Measurements from ENCODE around the gene BRINP3. TPM values are rescaled to one million over a fixed set of nuclear protein-coding genes. Genes with fewer than 3 reads are reported as not detected.

BRINP3 gene
- total and polyA plus RNA-seq, 2 of the 13 experiments (the other 11 are each of a cell fraction or from before 2014, with no cell fraction given), result not detected

GRCh38 chr1:190277107-190277506, 200.6 kb downstream of the BRINP3 start:
- ChIA-PET POLR2A (no interaction called here), CTCF (ENCODE audit: low intra/inter-chr PET ratio, low total read pairs) (no interaction called here)
- Histone ChIP-seq H3K4me2 (ENCODE audit: low read depth, low read length) (no peak overlapping the region), H3K27ac (ENCODE audit: extremely low read length, insufficient read depth, low read length) (no peak overlapping the region), H3K9ac (ENCODE audit: insufficient read depth, low read depth, low read length) (no peak overlapping the region), H3K36me3 (replicated peaks in 1 of 2; ENCODE audit: control insufficient read depth in 1 of 2, insufficient read depth in 2 of 2, low read length in 2 of 2) (no peaks in the 10 kb centered on the region), H3K4me3 (replicated peaks in 1 of 3; ENCODE audit: insufficient read depth in 1 of 3, low read depth in 2 of 3, low read length in 3 of 3) (no peak overlapping the region), H2AFZ (ENCODE audit: low read length) (no peak overlapping the region), H3K9me3 (ENCODE audit: low read length) (no peaks in the 10 kb centered on the region), H3K79me2 (ENCODE audit: insufficient read depth, low read length) (no peaks in the 10 kb centered on the region), H3K4me1 (ENCODE audit: insufficient read depth, low read length) (no peaks in the 10 kb centered on the region), H3K27me3 (ENCODE audit: control insufficient read depth in 1 of 2, insufficient read depth in 2 of 2, low read length in 2 of 2) (no peaks in the 10 kb centered on the region), H4K20me1 (ENCODE audit: insufficient read depth, low read length) (no peaks in the 10 kb centered on the region)
- in situ Hi-C loops (cut with HindIII; ENCODE audit: extremely low pct_ligation_motif_present, low pct_unique_long_range_greater_than_20kb) (no loop called here), intact Hi-C loops (cut with micrococcal nuclease; ENCODE audit: unreplicated experiment) (no loop called here)
- WGBS (ENCODE audit: low lambda C conversion rate), result 16% methylated on average over 3 of the region's 3 CpGs
- no peak for FAIRE-seq
- TF ChIP-seq DDIT3 (CRISPR knock-in tag; IDR thresholded peaks at IDR 0.05) (no peak), ZFP82 (CRISPR knock-in tag; IDR thresholded peaks at IDR 0.05; ENCODE audit: borderline replicate concordance) (no peak), TFDP1 (CRISPR knock-in tag; IDR thresholded peaks at IDR 0.05; ENCODE audit: borderline replicate concordance) (no peak), ZSCAN21 (CRISPR knock-in tag; IDR thresholded peaks at IDR 0.05; ENCODE audit: borderline replicate concordance) (no peak), PAF1 (CRISPR knock-in tag; IDR thresholded peaks at IDR 0.05) (no peak), ATRX (CRISPR knock-in tag; IDR thresholded peaks at IDR 0.05; ENCODE audit: borderline replicate concordance) (no peak), FOXA3 (CRISPR knock-in tag; IDR thresholded peaks at IDR 0.05) (no peak), RBM39 (IDR thresholded peaks at IDR 0.05; ENCODE audit: low read depth, low read length, poor library complexity, severe bottlenecking) (no peak), HINFP (CRISPR knock-in tag; IDR thresholded peaks at IDR 0.05; ENCODE audit: low read depth) (no peak), GTF3A (CRISPR knock-in tag; conservative IDR thresholded peaks at IDR 0.05) (no peak), ZNF780A (CRISPR knock-in tag; IDR thresholded peaks at IDR 0.05) (no peak), PCBP1 (IDR thresholded peaks at IDR 0.05; ENCODE audit: borderline replicate concordance, low read depth, low read length) (no peak), FOSL2 (CRISPR knock-in tag; IDR thresholded peaks at IDR 0.05) (no peak), ZNF605 (CRISPR knock-in tag; IDR thresholded peaks at IDR 0.05) (no peak)
- TF ChIP-seq, protein P1, sequence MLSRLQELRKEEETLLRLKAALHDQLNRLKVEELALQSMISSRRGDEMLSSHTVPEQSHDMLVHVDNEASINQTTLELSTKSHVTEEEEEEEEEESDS (CRISPR knock-in tag; IDR thresholded peaks at IDR 0.05; ENCODE audit: borderline replicate concordance), result no peak
- TF ChIP-seq, protein P2, sequence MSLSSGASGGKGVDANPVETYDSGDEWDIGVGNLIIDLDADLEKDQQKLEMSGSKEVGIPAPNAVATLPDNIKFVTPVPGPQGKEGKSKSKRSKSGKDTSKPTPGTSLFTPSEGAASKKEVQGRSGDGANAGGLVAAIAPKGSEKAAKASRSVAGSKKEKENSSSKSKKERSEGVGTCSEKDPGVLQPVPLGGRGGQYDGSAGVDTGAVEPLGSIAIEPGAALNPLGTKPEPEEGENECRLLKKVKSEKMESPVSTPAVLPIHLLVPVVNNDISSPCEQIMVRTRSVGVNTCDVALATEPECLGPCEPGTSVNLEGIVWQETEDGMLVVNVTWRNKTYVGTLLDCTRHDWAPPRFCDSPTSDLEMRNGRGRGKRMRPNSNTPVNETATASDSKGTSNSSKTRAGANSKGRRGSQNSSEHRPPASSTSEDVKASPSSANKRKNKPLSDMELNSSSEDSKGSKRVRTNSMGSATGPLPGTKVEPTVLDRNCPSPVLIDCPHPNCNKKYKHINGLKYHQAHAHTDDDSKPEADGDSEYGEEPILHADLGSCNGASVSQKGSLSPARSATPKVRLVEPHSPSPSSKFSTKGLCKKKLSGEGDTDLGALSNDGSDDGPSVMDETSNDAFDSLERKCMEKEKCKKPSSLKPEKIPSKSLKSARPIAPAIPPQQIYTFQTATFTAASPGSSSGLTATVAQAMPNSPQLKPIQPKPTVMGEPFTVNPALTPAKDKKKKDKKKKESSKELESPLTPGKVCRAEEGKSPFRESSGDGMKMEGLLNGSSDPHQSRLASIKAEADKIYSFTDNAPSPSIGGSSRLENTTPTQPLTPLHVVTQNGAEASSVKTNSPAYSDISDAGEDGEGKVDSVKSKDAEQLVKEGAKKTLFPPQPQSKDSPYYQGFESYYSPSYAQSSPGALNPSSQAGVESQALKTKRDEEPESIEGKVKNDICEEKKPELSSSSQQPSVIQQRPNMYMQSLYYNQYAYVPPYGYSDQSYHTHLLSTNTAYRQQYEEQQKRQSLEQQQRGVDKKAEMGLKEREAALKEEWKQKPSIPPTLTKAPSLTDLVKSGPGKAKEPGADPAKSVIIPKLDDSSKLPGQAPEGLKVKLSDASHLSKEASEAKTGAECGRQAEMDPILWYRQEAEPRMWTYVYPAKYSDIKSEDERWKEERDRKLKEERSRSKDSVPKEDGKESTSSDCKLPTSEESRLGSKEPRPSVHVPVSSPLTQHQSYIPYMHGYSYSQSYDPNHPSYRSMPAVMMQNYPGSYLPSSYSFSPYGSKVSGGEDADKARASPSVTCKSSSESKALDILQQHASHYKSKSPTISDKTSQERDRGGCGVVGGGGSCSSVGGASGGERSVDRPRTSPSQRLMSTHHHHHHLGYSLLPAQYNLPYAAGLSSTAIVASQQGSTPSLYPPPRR (CRISPR knock-in tag; IDR thresholded peaks at IDR 0.05; ENCODE audit: borderline replicate concordance), result no peak
- no peak for DNase-seq (ENCODE audit: low spot score)
- no TSS peak for BruUV-seq (replicated peaks)
- no peak for ATAC-seq
